Subcutaneous adipose tissue (tissue), 4 donors: ENCODE measurements around the gene TBC1D24. TPM values are rescaled to one million over a fixed set of nuclear protein-coding genes. Genes with fewer than 3 reads are reported as not detected.

Experiments
- CTCF ChIP-seq: fragments of 450-650 bp; IDR thresholded peaks from one replicate; pipeline ENCODE4 v1.5.1; 2016; ENCODE audit warnings: low read depth, mild to moderate bottlenecking, control low read depth, antibody characterized with exemption, moderate library complexity
- total RNA-seq, 4 donors: library from RNA; depleted of rRNA; stranded (reverse); fragments of >200 nt; gene quantifications; one replicate each; pipeline ENCODE4 v1.1.0, GENCODE V29; 2016

TBC1D24 gene
- total RNA-seq, 4 donors from 2014 or later, result 7.0 to 30.1 (median 8.1) TPM

GRCh38 chr16:2499890-2500429, 25.0 kb downstream of the TBC1D24 start:
- no peak for TF ChIP-seq CTCF

- no peak for TF ChIP-seq CTCF
Measured at GRCh38 chr16:2500430-2500917, 25.5 kb downstream of the TBC1D24 start.

- no peak for TF ChIP-seq CTCF
Measured at GRCh38 chr16:2500918-2501750, 26.2 kb downstream of the TBC1D24 start.

GRCh38 chr16:2501946-2502895, 27.3 kb downstream of the TBC1D24 start:
- no peak for TF ChIP-seq CTCF

- TF ChIP-seq CTCF, result no peak
Measured at GRCh38 chr16:2505695-2506094, 30.8 kb downstream of the TBC1D24 start.

GRCh38 chr16:2507052-2507659, 32.2 kb downstream of the TBC1D24 start:
- TF ChIP-seq CTCF, result no peak
